HepG2 (cell line): ENCODE data around the gene TUT7. TPM values are rescaled to one million over a fixed set of nuclear protein-coding genes. Genes with fewer than 3 reads are reported as not detected.
A peak's percentile ranks its signal among the peaks of the same experiment; 100 is the strongest.

ENCODE experiments used
- KDM2A ChIP-seq: sonication (generic); formaldehyde crosslinking; IDR thresholded peaks from 2 replicates; pipeline ENCODE4 v1.4.0; 2020; ENCODE audit warnings: low read depth, missing genetic modification reagents, borderline replicate concordance
- SRSF4 ChIP-seq: fragments of 200-400 bp; formaldehyde crosslinking; IDR thresholded peaks from one replicate; pipeline ENCODE4 v1.6.1; 2018; ENCODE audit warnings: mild to moderate bottlenecking, low read depth, low read length, moderate library complexity; ENCODE audit not compliant: poor library complexity, severe bottlenecking
- ZNF124 ChIP-seq: sonication (generic); formaldehyde crosslinking; IDR thresholded peaks from 2 replicates; pipeline ENCODE4 v1.4.0; 2020; ENCODE audit warnings: missing genetic modification reagents
- ZNF562 ChIP-seq: sonication (generic); formaldehyde crosslinking; IDR thresholded peaks from 2 replicates; pipeline ENCODE4 v1.8.0; 2022; ENCODE audit warnings: missing genetic modification reagents, borderline replicate concordance
- ZNF672 ChIP-seq: sonication (generic); formaldehyde crosslinking; IDR thresholded peaks from 2 replicates; pipeline ENCODE4 v1.8.1; 2022; ENCODE audit warnings: missing genetic modification reagents
- polyA plus RNA-seq, 8 experiments: library from polyadenylated mRNA; depleted of rRNA in 3 of 8; stranded (reverse) in 7 of 8; unstranded in 1 of 8; fragments of >200 nt; fragmentation: Illumina TruSeq in 4 of 8; extraction: Trizol in 4 of 8; gene quantifications; 2 replicates each; pipeline versions ENCODE4 v1.2.1 to v1.2.3, GENCODE V29; 2011 to 2016; ENCODE audit warnings: low read depth in 4 of 8, missing spikeins in 1 of 8, mixed read lengths in 1 of 8; ENCODE audit not compliant: insufficient read depth in 1 of 8
- total RNA-seq, 5 experiments: library from RNA; depleted of rRNA; stranded (reverse); fragments of >200 nt; fragmentation: Illumina TruSeq; extraction: Trizol; gene quantifications; 2 replicates each; pipeline ENCODE4 v1.2.3, GENCODE V29; 2016; ENCODE audit warnings: low read depth in 1 of 5
- TF ChIP-seq, protein P1 (sequence below): sonication (generic); formaldehyde crosslinking; IDR thresholded peaks from 2 replicates; pipeline ENCODE4 v1.4.0; 2020; ENCODE audit warnings: missing genetic modification reagents
- TF ChIP-seq, protein P2 (sequence below), 2 experiments: fragments of 450-650 bp in 1 of 2; sonication (generic) in 1 of 2; formaldehyde crosslinking in 1 of 2; IDR thresholded peaks; 2 replicates each; pipeline versions ENCODE4 v1.6.1 to v1.8.0; 2016 to 2022; ENCODE audit warnings: antibody characterized with exemption in 1 of 2, mild to moderate bottlenecking in 1 of 2, missing genetic modification reagents in 1 of 2
- TF ChIP-seq, protein P3 (sequence below): sonication (generic); formaldehyde crosslinking; IDR thresholded peaks from 2 replicates; pipeline ENCODE4 v1.4.0; 2020; ENCODE audit warnings: missing genetic modification reagents
- TF ChIP-seq, protein P4 (sequence below): IDR thresholded peaks from 2 replicates; pipeline ENCODE4 v1.6.1; 2016

Gene TUT7
- total and polyA plus RNA-seq, 2 of the 13 experiments (the other 11 are each of a cell fraction or from before 2014, with no cell fraction given), result 12.0 to 19.4 TPM

DNA sequence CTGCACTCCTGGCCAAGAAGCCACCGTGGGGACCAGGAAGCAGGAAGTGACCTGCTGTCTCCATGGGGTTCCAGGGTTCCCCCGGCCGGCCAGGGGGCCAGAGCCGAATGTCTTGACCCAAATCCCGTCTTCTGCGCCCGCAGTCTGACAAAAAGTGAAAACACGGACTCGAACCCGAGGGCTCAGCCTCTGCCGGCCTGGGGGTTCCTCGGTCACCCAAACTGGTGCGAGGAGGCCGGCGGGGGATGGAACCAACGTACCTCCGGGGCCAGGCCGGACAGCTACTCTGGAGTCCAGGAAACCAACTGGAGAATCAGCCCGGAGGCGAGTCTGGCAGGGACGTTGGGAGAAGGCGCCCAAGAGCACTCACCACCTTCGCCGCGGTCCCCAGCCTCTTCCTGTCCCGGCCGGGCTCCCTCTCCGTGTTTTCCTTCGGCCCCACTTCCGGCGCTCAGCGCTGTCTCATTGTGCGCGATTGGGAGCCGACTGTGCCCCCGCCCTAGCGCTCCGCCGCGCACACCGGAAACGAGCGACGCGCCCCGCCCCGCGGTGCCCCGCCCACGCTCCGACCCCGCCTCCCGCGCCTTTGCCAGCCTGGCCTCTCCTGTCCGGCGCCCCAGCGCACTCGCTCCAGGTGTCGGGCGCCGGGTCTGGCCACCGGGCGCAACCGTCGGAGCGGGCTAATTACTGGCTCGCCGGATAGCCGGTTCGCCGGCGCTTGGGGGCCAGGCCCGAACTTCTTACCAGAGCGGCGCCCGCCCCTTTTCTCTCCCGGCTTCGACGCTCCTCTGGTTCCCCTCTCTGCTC lies at the start of gene TUT7 (continued):
- TF ChIP-seq KDM2A (peak; percentile 92; the same call in 1 of the 2 replicates), ZNF562 (no peak; the same call in 1 of the 2 replicates), ZNF124 (0 out of 2 replicates have a peak, but pooled peaks have one; percentile 15), ZNF672 (CRISPR knock-in tag) (no peak), SRSF4 (no peak)
- TF ChIP-seq, protein P1, sequence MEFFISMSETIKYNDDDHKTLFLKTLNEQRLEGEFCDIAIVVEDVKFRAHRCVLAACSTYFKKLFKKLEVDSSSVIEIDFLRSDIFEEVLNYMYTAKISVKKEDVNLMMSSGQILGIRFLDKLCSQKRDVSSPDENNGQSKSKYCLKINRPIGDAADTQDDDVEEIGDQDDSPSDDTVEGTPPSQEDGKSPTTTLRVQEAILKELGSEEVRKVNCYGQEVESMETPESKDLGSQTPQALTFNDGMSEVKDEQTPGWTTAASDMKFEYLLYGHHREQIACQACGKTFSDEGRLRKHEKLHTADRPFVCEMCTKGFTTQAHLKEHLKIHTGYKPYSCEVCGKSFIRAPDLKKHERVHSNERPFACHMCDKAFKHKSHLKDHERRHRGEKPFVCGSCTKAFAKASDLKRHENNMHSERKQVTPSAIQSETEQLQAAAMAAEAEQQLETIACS (CRISPR knock-in tag), result no peak
- TF ChIP-seq, protein P2, sequence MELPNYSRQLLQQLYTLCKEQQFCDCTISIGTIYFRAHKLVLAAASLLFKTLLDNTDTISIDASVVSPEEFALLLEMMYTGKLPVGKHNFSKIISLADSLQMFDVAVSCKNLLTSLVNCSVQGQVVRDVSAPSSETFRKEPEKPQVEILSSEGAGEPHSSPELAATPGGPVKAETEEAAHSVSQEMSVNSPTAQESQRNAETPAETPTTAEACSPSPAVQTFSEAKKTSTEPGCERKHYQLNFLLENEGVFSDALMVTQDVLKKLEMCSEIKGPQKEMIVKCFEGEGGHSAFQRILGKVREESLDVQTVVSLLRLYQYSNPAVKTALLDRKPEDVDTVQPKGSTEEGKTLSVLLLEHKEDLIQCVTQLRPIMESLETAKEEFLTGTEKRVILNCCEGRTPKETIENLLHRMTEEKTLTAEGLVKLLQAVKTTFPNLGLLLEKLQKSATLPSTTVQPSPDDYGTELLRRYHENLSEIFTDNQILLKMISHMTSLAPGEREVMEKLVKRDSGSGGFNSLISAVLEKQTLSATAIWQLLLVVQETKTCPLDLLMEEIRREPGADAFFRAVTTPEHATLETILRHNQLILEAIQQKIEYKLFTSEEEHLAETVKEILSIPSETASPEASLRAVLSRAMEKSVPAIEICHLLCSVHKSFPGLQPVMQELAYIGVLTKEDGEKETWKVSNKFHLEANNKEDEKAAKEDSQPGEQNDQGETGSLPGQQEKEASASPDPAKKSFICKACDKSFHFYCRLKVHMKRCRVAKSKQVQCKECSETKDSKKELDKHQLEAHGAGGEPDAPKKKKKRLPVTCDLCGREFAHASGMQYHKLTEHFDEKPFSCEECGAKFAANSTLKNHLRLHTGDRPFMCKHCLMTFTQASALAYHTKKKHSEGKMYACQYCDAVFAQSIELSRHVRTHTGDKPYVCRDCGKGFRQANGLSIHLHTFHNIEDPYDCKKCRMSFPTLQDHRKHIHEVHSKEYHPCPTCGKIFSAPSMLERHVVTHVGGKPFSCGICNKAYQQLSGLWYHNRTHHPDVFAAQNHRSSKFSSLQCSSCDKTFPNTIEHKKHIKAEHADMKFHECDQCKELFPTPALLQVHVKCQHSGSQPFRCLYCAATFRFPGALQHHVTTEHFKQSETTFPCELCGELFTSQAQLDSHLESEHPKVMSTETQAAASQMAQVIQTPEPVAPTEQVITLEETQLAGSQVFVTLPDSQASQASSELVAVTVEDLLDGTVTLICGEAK (IDR thresholded peaks at IDR 0.05), result peak; percentile 60; the same call in 1 of the 2 replicates
- TF ChIP-seq, protein P2 (CRISPR knock-in tag; IDR thresholded peaks at IDR 0.05), result peak; percentile 80
- TF ChIP-seq, protein P3, sequence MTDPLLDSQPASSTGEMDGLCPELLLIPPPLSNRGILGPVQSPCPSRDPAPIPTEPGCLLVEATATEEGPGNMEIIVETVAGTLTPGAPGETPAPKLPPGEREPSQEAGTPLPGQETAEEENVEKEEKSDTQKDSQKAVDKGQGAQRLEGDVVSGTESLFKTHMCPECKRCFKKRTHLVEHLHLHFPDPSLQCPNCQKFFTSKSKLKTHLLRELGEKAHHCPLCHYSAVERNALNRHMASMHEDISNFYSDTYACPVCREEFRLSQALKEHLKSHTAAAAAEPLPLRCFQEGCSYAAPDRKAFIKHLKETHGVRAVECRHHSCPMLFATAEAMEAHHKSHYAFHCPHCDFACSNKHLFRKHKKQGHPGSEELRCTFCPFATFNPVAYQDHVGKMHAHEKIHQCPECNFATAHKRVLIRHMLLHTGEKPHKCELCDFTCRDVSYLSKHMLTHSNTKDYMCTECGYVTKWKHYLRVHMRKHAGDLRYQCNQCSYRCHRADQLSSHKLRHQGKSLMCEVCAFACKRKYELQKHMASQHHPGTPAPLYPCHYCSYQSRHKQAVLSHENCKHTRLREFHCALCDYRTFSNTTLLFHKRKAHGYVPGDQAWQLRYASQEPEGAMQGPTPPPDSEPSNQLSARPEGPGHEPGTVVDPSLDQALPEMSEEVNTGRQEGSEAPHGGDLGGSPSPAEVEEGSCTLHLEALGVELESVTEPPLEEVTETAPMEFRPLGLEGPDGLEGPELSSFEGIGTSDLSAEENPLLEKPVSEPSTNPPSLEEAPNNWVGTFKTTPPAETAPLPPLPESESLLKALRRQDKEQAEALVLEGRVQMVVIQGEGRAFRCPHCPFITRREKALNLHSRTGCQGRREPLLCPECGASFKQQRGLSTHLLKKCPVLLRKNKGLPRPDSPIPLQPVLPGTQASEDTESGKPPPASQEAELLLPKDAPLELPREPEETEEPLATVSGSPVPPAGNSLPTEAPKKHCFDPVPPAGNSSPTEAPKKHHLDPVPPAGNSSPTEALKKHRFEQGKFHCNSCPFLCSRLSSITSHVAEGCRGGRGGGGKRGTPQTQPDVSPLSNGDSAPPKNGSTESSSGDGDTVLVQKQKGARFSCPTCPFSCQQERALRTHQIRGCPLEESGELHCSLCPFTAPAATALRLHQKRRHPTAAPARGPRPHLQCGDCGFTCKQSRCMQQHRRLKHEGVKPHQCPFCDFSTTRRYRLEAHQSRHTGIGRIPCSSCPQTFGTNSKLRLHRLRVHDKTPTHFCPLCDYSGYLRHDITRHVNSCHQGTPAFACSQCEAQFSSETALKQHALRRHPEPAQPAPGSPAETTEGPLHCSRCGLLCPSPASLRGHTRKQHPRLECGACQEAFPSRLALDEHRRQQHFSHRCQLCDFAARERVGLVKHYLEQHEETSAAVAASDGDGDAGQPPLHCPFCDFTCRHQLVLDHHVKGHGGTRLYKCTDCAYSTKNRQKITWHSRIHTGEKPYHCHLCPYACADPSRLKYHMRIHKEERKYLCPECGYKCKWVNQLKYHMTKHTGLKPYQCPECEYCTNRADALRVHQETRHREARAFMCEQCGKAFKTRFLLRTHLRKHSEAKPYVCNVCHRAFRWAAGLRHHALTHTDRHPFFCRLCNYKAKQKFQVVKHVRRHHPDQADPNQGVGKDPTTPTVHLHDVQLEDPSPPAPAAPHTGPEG, result peak; percentile 72; the same call in 1 of the 2 replicates
- TF ChIP-seq, protein P4, sequence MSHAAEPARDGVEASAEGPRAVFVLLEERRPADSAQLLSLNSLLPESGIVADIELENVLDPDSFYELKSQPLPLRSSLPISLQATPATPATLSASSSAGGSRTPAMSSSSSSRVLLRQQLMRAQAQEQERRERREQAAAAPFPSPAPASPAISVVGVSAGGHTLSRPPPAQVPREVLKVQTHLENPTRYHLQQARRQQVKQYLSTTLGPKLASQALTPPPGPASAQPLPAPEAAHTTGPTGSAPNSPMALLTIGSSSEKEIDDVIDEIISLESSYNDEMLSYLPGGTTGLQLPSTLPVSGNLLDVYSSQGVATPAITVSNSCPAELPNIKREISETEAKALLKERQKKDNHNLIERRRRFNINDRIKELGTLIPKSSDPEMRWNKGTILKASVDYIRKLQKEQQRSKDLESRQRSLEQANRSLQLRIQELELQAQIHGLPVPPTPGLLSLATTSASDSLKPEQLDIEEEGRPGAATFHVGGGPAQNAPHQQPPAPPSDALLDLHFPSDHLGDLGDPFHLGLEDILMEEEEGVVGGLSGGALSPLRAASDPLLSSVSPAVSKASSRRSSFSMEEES (CRISPR knock-in tag), result no peak
